ENCODE data around the gene MAPT. TPM values are rescaled to one million over a fixed set of nuclear protein-coding genes. Genes with fewer than 3 reads are reported as not detected.
A peak's percentile ranks its signal among the peaks of the same experiment; 100 is the strongest.

Gene MAPT
- total RNA-seq, 1 donor from 2014 or later = 6.1 TPM

- Histone ChIP-seq H3K4me3 (no peak overlapping the region), H3K27me3 (no peaks in the 10 kb centered on the region), H3K36me3 (no peaks in the 10 kb centered on the region), H3K9me3 (no peaks in the 10 kb centered on the region), H3K27ac (no peak overlapping the region), H3K4me1 (peaks cover 8% of the 10 kb centered on the region)
- intact Hi-C loops (cut with DNase I) = no loop called here
- DNase-seq (ENCODE audit: extremely low spot score in 2 of 2) = no peak
- TF ChIP-seq POLR2AphosphoS5 (IDR thresholded peaks at IDR 0.05; ENCODE audit: insufficient read depth in 1 of 2, low read depth in 1 of 2) (no peak), POLR2A (IDR thresholded peaks at IDR 0.05) (no peak)
Measured at GRCh38 chr17:45951941-45952340, 57.6 kb downstream of the MAPT start.

- H3K4me1 ChIP-seq = peaks cover 8% of the 10 kb centered on the region
- intact Hi-C loops (cut with DNase I) = no loop called here
- H3K4me3 ChIP-seq = no peak overlapping the region
- no peak for DNase-seq (ENCODE audit: extremely low spot score in 2 of 2)
- H3K27ac ChIP-seq = no peak overlapping the region
- TF ChIP-seq POLR2AphosphoS5 (IDR thresholded peaks at IDR 0.05; ENCODE audit: insufficient read depth in 1 of 2, low read depth in 1 of 2) = no peak
- no peak for TF ChIP-seq CTCF (IDR thresholded peaks at IDR 0.05)
- TF ChIP-seq POLR2A (IDR thresholded peaks at IDR 0.05) = no peak
- H3K9me3 ChIP-seq = no peaks in the 10 kb centered on the region
- no peaks in the 10 kb centered on the region for H3K27me3 ChIP-seq
- H3K36me3 ChIP-seq = no peaks in the 10 kb centered on the region
Measured at GRCh38 chr17:45952814-45953320, 58.5 kb downstream of the MAPT start.

- Histone ChIP-seq H3K27ac (no peak overlapping the region), H3K4me1 (peaks cover 3% of the 10 kb centered on the region), H3K36me3 (no peaks in the 10 kb centered on the region), H3K27me3 (no peaks in the 10 kb centered on the region), H3K9me3 (no peaks in the 10 kb centered on the region), H3K4me3 (no peak overlapping the region)
- intact Hi-C loops (cut with DNase I) = no loop called here
- no peak for DNase-seq (ENCODE audit: extremely low spot score in 2 of 2)
- TF ChIP-seq CTCF (IDR thresholded peaks at IDR 0.05) (no peak), POLR2A (IDR thresholded peaks at IDR 0.05) (no peak), POLR2AphosphoS5 (IDR thresholded peaks at IDR 0.05; ENCODE audit: insufficient read depth in 1 of 2, low read depth in 1 of 2) (no peak)
Measured at GRCh38 chr17:45953561-45953960, 59.2 kb downstream of the MAPT start.

- Histone ChIP-seq H3K9me3 (no peaks in the 10 kb centered on the region), H3K36me3 (no peaks in the 10 kb centered on the region), H3K4me3 (no peak overlapping the region), H3K27ac (peak overlapping the region; percentile 39), H3K4me1 (no peaks in the 10 kb centered on the region), H3K27me3 (no peaks in the 10 kb centered on the region)
- TF ChIP-seq POLR2A (IDR thresholded peaks at IDR 0.05) (no peak), CTCF (IDR thresholded peaks at IDR 0.05) (no peak), POLR2AphosphoS5 (IDR thresholded peaks at IDR 0.05; ENCODE audit: insufficient read depth in 1 of 2, low read depth in 1 of 2) (no peak)
- no peak for DNase-seq (ENCODE audit: extremely low spot score in 2 of 2)
- intact Hi-C loops (cut with DNase I) = no loop called here
Measured at GRCh38 chr17:45954914-45955313, 60.6 kb downstream of the MAPT start.

GRCh38 chr17:45955326-45955725 lies 61.0 kb downstream of the MAPT start:
- no peak for TF ChIP-seq CTCF (IDR thresholded peaks at IDR 0.05)
- no peak for TF ChIP-seq POLR2A (IDR thresholded peaks at IDR 0.05)
- no peak for TF ChIP-seq POLR2AphosphoS5 (IDR thresholded peaks at IDR 0.05; ENCODE audit: insufficient read depth in 1 of 2, low read depth in 1 of 2)

More at GRCh38 chr17:45955326-45955725, 61.0 kb downstream of the MAPT start:
- intact Hi-C loops (cut with DNase I) = no loop called here
- no peak overlapping the region for H3K4me3 ChIP-seq
- no peaks in the 10 kb centered on the region for H3K36me3 ChIP-seq
- DNase-seq (ENCODE audit: extremely low spot score in 2 of 2) = no peak
- no peaks in the 10 kb centered on the region for H3K27me3 ChIP-seq
- no peaks in the 10 kb centered on the region for H3K9me3 ChIP-seq
- no peaks in the 10 kb centered on the region for H3K4me1 ChIP-seq
- H3K27ac ChIP-seq = peak overlapping the region; percentile 39
